Heart left ventricle (tissue), 16 donors: ENCODE data around the gene RPGR. TPM values are rescaled to one million over a fixed set of nuclear protein-coding genes. Genes with fewer than 3 reads are reported as not detected.

Experiments used
- ATAC-seq, 4 donors: fragments of 200-7000 bp; cut with Tn5 transposase; one replicate each; pipeline ENCODE4 v1.9.1; 2020 to 2022; ENCODE audit warnings: moderate library complexity in 4 of 4, mild to moderate bottlenecking in 3 of 4, moderate number of reproducible peaks in 1 of 4
- DNase-seq, 5 donors: peaks; one replicate each; pipeline ENCODE4 v3.0.0-alpha.2; 2020
- H3K27ac ChIP-seq, 12 donors: fragments of 200-600 bp; sonication (generic) in 4 of 12; one replicate each; pipeline versions ENCODE4 v1.5.0 to v1.8.0; 2016 to 2022; ENCODE audit warnings: mild to moderate bottlenecking in 2 of 12
- H3K27me3 ChIP-seq, 9 donors: fragments of 200-600 bp; sonication (generic) in 2 of 9; one replicate each; pipeline versions ENCODE4 v1.5.1 to v1.8.0; 2016 to 2022; ENCODE audit warnings: mild to moderate bottlenecking in 3 of 9
- H3K36me3 ChIP-seq, 9 donors: fragments of 200-600 bp; sonication (generic) in 2 of 9; one replicate each; pipeline versions ENCODE4 v1.5.0 to v1.8.0; 2018 to 2022; ENCODE audit warnings: mild to moderate bottlenecking in 2 of 9
- H3K4me1 ChIP-seq, 12 donors: fragments of 200-600 bp; sonication (generic) in 4 of 12; one replicate each; pipeline versions ENCODE4 v1.5.0 to v1.8.0; 2016 to 2022; ENCODE audit warnings: mild to moderate bottlenecking in 3 of 12
- H3K4me3 ChIP-seq, 12 donors: fragments of 200-600 bp; sonication (generic) in 4 of 12; one replicate each; pipeline versions ENCODE4 v1.5.0 to v1.8.0; 2017 to 2022; ENCODE audit warnings: mild to moderate bottlenecking in 9 of 12, moderate library complexity in 4 of 12
- H3K9me3 ChIP-seq, 12 donors: fragments of 200-600 bp; sonication (generic) in 4 of 12; one replicate each; pipeline versions ENCODE4 v1.5.0 to v1.8.0; 2016 to 2022; ENCODE audit warnings: mild to moderate bottlenecking in 1 of 12
- CTCF ChIP-seq, 12 donors: fragments of 200-600 bp; sonication (generic) in 4 of 12; IDR thresholded peaks; one replicate each; pipeline versions ENCODE4 v1.5.0 to v1.8.0; 2018 to 2022; ENCODE audit warnings: antibody characterized with exemption in 12 of 12, mild to moderate bottlenecking in 5 of 12
- POLR2A ChIP-seq, 2 donors: fragments of 450-650 bp; IDR thresholded peaks; one replicate each; pipeline ENCODE4 v1.6.1; 2017; ENCODE audit warnings: antibody characterized with exemption in 2 of 2, mild to moderate bottlenecking in 2 of 2, moderate library complexity in 2 of 2
- WGBS, 4 donors: extraction: QIAGEN DNeasy Blood & Tissue Kit in 2 of 4; methylation state at CpG; one replicate each; pipeline versions ENCODE4 v1.1.5 to v1.1.7; 2013 to 2018; 5-methylcytosine and 5-hydroxymethylcytosine counted together
- intact Hi-C, 10 donors: fragments of 100-400 bp; cut with DNase I; formaldehyde crosslinking; loops; one replicate each; pipeline versions ENCODE4 v1.11.1 to v1.14.2; 2022
- polyA plus RNA-seq, 2 donors: library from polyadenylated mRNA; stranded (reverse); fragments of 200-250 nt; gene quantifications; one replicate each; pipeline ENCODE4 v1.2.3, GENCODE V29; 2013
- total RNA-seq, 9 donors: library from RNA; depleted of rRNA in 2 of 9; stranded (reverse); fragments of >200 nt in 2 of 9; fragmentation: NEBNext Ultra II Directional in 3 of 9; extraction: Animal tissue kit (Norgen Biotek cat#: 25700) in 3 of 9; gene quantifications; one replicate each; pipeline versions ENCODE4 v1.1.0 to v1.2.4, GENCODE V29; 2016 to 2023
- donor health status: ischemic (EF 13 %, LVEDD 7.1; RV severe dilation, severe dysfunction).
- donor health status: healthy with polysubstance abuse.
- donor health status: DM: no; HTN: yes; CAD: no.
- donor health status: DM: no; HTN: no; CAD: no.
- donor health status: ischemic (EF 25% LVEDD 6.9; RV normal size, moderate dysfunction).
- donor health status: ischemic (EF 25% LVEDD 5.7; RV mildly dilated, moderate dysfunction).
- donor health status: healthy.
- donor health status: DM: yes; HTN: yes; CAD: no.
- donor health status: ischemic (EF 35%, LVEDD 5.7; RV mildly dilated, moderate dysfunction).
- donor health status: nonischemic (EF 11% LVEDD 7.7; RV severe dilation, severe dysfunction).
- donor health status: DM: yes; HTN: yes; CAD: no.
- donor health status: PGD.
- donor health status: ischemic (EF 29% LVEDD 5.4; RV normal size, mild dysfunction).
- donor health status: nonischemic (EF 23%, LVEDD 6.1; RV moderate dilation, normal function).

The RPGR gene
- total and polyA plus RNA-seq, 11 donors = 4.1 to 13.0 (median 6.9) TPM

DNA sequence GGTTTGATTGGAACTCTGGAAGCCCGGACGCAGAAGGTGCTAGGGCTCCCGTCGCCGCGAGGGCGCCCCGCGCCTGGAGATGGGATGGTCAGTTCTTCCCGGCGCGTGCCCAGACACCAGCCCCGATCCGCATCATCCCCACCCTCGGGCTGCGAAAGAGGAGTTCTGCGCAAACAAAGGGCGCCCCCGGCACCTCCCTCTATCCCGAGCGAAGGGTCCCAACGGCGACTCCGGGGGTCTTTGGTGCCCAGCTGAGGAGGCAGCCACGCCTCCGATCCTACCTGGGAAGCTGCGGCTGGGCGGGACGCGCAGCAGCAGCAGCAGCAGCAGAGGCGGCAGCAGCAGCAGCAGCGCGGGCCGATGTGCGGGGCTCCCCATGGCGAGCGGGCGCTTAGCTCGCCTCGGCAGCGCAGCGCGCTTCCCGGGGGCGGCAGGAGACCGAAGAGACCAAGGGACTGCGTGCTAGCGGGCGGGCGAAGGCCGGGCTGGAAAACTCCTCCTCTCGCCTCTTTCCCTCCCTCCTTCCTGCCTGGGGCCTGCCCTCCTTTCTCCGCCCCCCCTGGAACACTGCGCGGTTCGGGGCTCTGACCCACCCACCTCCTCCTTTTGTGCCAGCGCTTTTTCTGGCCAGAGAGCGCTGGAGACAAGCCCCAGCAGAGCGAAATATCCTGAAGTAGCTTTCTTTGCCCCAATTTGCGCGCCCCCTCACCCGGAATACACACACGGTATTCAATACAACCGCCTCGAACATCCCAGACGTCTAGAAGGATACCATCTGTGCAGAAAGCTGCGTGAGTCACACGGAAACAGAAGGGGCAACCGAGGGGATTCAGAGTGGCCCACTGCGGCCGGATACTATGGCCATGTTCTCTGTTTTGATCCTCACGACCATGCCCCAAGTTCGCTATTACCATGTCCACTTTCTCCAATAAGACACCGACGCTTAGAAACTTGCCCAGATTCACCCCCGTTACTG, 106.6 kb downstream of the RPGR start, which contains the start of gene SRPX:
Gene SRPX, minus strand, starts transcription at position 457 of the 976 bp plus-strand sequence. Its CDS starts 79 bp downstream, at position 378.
- ATAC-seq (peak; percentile 62 to 87 (median 81)), DNase-seq (peak; percentile 24 to 71 (median 51))
- Histone ChIP-seq H3K27ac (peak within 1 kb of the TSS in 10 of 12 donors; percentile 46 to 77 (median 68)), H3K9me3 (no peaks in the 10 kb centered on the region), H3K4me1 (no peaks in the 10 kb centered on the region), H3K36me3 (no peaks in the 10 kb centered on the region), H3K27me3 (peaks cover 0 to 65% (median 0%) of the 10 kb centered on the region in 9 donors), H3K4me3 (peak within 1 kb of the TSS; percentile 7 to 75 (median 60))
- WGBS, 4 donors = 3 to 39% (median 17%) methylated on average over 46 to 76 of the region's 76 CpGs
- TF ChIP-seq POLR2A (IDR thresholded peaks at IDR 0.05) (no peak), CTCF (IDR thresholded peaks at IDR 0.05) (no peak)
- intact Hi-C loops = no loop called here

DNA sequence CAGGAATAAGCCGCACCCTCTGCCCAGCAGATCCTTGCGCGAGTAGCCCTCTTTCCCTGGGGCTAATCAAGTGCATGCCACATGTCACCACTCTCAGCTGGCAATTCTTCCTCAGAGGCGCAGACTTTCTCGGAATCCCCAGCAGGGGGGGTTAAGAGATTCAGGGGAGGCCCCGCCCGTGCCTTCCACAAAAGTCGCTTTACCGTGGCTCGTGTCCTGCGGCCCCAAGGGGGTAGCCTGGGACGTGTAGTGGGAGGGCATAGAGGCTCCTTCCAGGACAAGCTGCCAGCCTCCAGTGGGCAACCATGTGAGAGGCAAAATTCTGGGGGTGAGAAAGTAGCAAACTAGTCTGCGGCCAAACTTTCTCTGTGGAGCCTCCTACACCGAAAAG, 107.3 kb downstream of the RPGR start:
- intact Hi-C loops = no loop called here
- peak overlapping the region; percentile 7 to 75 (median 60) for H3K4me3 ChIP-seq
- peaks cover 0 to 2% (median 0%) of the 10 kb centered on the region in 12 donors for H3K4me1 ChIP-seq
- DNase-seq (peak in 4 of 5 donors; percentile 20 to 53 (median 38)), ATAC-seq (peak; percentile 34 to 66 (median 53))
- H3K27ac ChIP-seq = peak overlapping the region in 10 of 12 donors; percentile 46 to 77 (median 67)
- no peaks in the 10 kb centered on the region for H3K9me3 ChIP-seq
- TF ChIP-seq POLR2A (IDR thresholded peaks at IDR 0.05) = no peak
- TF ChIP-seq CTCF (IDR thresholded peaks at IDR 0.05) = peak in 5 of 12 donors; percentile 11 to 42 (median 21)
- no peaks in the 10 kb centered on the region for H3K36me3 ChIP-seq
- H3K27me3 ChIP-seq = peaks cover 0 to 65% (median 0%) of the 10 kb centered on the region in 9 donors
- WGBS, 4 donors = 1 to 46% (median 21%) methylated on average over 14 of the region's 14 CpGs

Other genes starting within 250 kb of the RPGR start
- 10 to 100 TPM; 38.2 to 85.2 (median 53.8) TPM for gene SRPX, start 106.6 kb downstream of the RPGR start, total RNA-seq
- gene SRPX, start 106.6 kb downstream of the RPGR start, polyA plus RNA-seq = 100 to 1,000 TPM in 1 of 2 donors, 10 to 100 TPM in 1; 45.0 to 137 TPM
- not detected for gene OTC, start 25.1 kb upstream of the RPGR start, total RNA-seq
- under 1 TPM in 1 of 2 donors, not detected in 1; 0.08 TPM for gene OTC, start 25.1 kb upstream of the RPGR start, polyA plus RNA-seq
- gene TSPAN7, start 234.0 kb upstream of the RPGR start, total RNA-seq = 10 to 100 TPM in 8 of 9 donors, 1 to 10 TPM in 1; 9.1 to 48.5 (median 17.5) TPM
- 10 to 100 TPM; 20.2 to 32.7 TPM for gene TSPAN7, start 234.0 kb upstream of the RPGR start, polyA plus RNA-seq